ENCODE data around the gene STRN3. TPM values are rescaled to one million over a fixed set of nuclear protein-coding genes. Genes with fewer than 3 reads are reported as not detected.

STRN3 gene
- total and polyA plus RNA-seq, 8 donors: 7.3 to 21.5 (median 11.6) TPM

DNA sequence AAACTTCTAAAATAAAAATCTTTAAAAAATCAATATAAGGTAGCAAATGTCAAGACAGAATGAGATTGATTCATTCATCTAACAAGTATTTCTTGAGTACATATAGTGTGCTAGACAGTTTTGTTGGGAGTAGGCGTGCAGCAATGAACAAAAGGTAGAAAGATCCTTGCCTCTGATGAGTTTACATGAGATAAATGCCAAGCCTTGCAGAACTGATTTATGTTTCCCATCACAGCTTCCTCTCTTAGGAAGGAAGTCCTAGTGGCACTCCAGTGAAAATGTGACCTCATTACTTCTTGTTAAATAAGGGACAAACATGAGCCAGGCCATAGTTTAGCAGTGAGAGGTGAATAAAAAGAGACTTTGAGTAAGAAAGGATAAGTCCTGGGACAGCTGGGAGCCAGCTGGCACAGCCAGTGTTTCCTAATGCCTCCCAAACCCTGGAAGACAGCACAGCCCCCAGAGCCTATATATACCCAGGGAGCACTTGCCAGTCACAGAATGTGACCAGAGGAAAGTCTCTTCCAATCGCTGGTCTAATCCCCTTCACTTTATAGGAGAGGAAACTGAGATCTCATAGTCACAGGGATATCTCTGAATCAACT lies 156.5 kb downstream of the STRN3 start:
- ATAC-seq: no peak
- H3K9me3 ChIP-seq: no peaks in the 10 kb centered on the region
- intact Hi-C loops (cut with DNase I): no loop called here
- 73 to 87% methylated on average over 2 of the region's 2 CpGs for WGBS, 2 donors
- no peak overlapping the region for H3K27ac ChIP-seq
- no peak overlapping the region for H3K4me3 ChIP-seq
- no peaks in the 10 kb centered on the region for H3K27me3 ChIP-seq
- H3K36me3 ChIP-seq: no peaks in the 10 kb centered on the region
- FAIRE-seq: no peak
- TF ChIP-seq CTCF (IDR thresholded peaks at IDR 0.05): no peak
- no peaks in the 10 kb centered on the region for H3K4me1 ChIP-seq
- no peak for DNase-seq

- intact Hi-C loops (cut with DNase I): no loop called here
- Histone ChIP-seq H3K9me3 (no peaks in the 10 kb centered on the region), H3K4me1 (no peaks in the 10 kb centered on the region), H3K36me3 (no peaks in the 10 kb centered on the region), H3K27ac (no peak overlapping the region), H3K27me3 (no peaks in the 10 kb centered on the region), H3K4me3 (no peak overlapping the region)
- ATAC-seq (no peak), DNase-seq (no peak), FAIRE-seq (no peak)
- TF ChIP-seq CTCF (IDR thresholded peaks at IDR 0.05): no peak
- 94 to 97% methylated on average over 5 of the region's 5 CpGs for WGBS, 2 donors
Measured at GRCh38 chr14:30868736-30869135, 157.4 kb downstream of the STRN3 start.

GRCh38 chr14:30864934-30865333 lies 161.2 kb downstream of the STRN3 start:
- no peaks in the 10 kb centered on the region for H3K9me3 ChIP-seq
- no peak for TF ChIP-seq CTCF (IDR thresholded peaks at IDR 0.05)
- WGBS, 2 donors: 78 to 94% methylated on average over 5 of the region's 5 CpGs
- FAIRE-seq (no peak), ATAC-seq (no peak), DNase-seq (no peak)
- H3K27me3 ChIP-seq: no peaks in the 10 kb centered on the region
- no peaks in the 10 kb centered on the region for H3K4me1 ChIP-seq
- intact Hi-C loops (cut with DNase I): no loop called here
- no peak overlapping the region for H3K4me3 ChIP-seq
- no peak overlapping the region for H3K27ac ChIP-seq
- H3K36me3 ChIP-seq: no peaks in the 10 kb centered on the region

GRCh38 chr14:30861200-30861599 lies 165.0 kb downstream of the STRN3 start:
- intact Hi-C loops (cut with DNase I): no loop called here
- DNase-seq: no peak
- FAIRE-seq: no peak
- no peak overlapping the region for H3K27ac ChIP-seq
- H3K4me1 ChIP-seq: no peaks in the 10 kb centered on the region
- 85 to 92% methylated on average over 1 of the region's 1 CpG for WGBS, 2 donors
- no peak for ATAC-seq
- no peaks in the 10 kb centered on the region for H3K27me3 ChIP-seq
- no peaks in the 10 kb centered on the region for H3K36me3 ChIP-seq
- H3K9me3 ChIP-seq: no peaks in the 10 kb centered on the region
- H3K4me3 ChIP-seq: no peak overlapping the region
- no peak for TF ChIP-seq CTCF (IDR thresholded peaks at IDR 0.05)

- Histone ChIP-seq H3K27ac (no peak overlapping the region), H3K27me3 (no peaks in the 10 kb centered on the region), H3K9me3 (no peaks in the 10 kb centered on the region), H3K4me1 (no peaks in the 10 kb centered on the region), H3K36me3 (no peaks in the 10 kb centered on the region), H3K4me3 (no peak overlapping the region)
- TF ChIP-seq CTCF (IDR thresholded peaks at IDR 0.05): no peak
- ATAC-seq: no peak
- FAIRE-seq: no peak
- DNase-seq: no peak
- intact Hi-C loops (cut with DNase I): no loop called here
- 93 to 94% methylated on average over 6 of the region's 6 CpGs for WGBS, 2 donors
Measured at GRCh38 chr14:30855345-30856037, 170.7 kb downstream of the STRN3 start.

Measured in pancreas (tissue), 10 donors.